SK-N-SH (cell line): ENCODE measurements around the gene TBXAS1. TPM values are rescaled to one million over a fixed set of nuclear protein-coding genes. Genes with fewer than 3 reads are reported as not detected.

Source experiments
- CTCF ChIA-PET: fragments of 300-600, 350-600 bp; formaldehyde crosslinking; extraction: SDS; loops from one replicate; lab custom pipeline; 2021; lab: Yijun Ruan, JAX
- POLR2A ChIA-PET: fragments of 350-600 bp; sonication (Branson Sonifier 250); formaldehyde crosslinking; extraction: SDS; loops from one replicate; lab custom pipeline; 2020; ENCODE audit warnings: antibody characterized with exemption, inconsistent platforms; lab: Yijun Ruan, JAX
- DNase-seq: peaks from one replicate; pipeline ENCODE4 v3.0.0; 2012
- H2AFZ ChIP-seq: fragments of 200-600 bp; sonication (generic); 2 replicates; pipeline ENCODE4 v1.8.1; 2016; ENCODE audit warnings: antibody characterized with exemption, mild to moderate bottlenecking, low read depth
- H3F3A ChIP-seq: fragments of 200-600 bp; sonication (generic); replicated peaks from 2 replicates; pipeline ENCODE3; 2016; ENCODE audit warnings: antibody characterized with exemption, mild to moderate bottlenecking; ENCODE audit not compliant: insufficient read depth
- H3K27ac ChIP-seq, 2 experiments: fragments of 200-500 bp in 1 of 2; fragments of 200-600 bp in 1 of 2; sonication (Bioruptor generic) in 1 of 2; sonication (generic), shearing (Covaris generic) in 1 of 2; 2 replicates each; pipeline versions ENCODE4 v1.5.1 to v1.6.1; 2014 to 2016; ENCODE audit warnings: low read depth in 2 of 2, inconsistent platforms in 1 of 2, low read length in 1 of 2, mild to moderate bottlenecking in 1 of 2, mixed read lengths in 1 of 2
- H3K27me3 ChIP-seq: fragments of 200-600 bp; sonication (generic), shearing (Covaris generic); 2 replicates; pipeline ENCODE4 v1.6.1; 2016; ENCODE audit warnings: mixed run types; ENCODE audit not compliant: insufficient read depth
- H3K36me3 ChIP-seq, 2 experiments: fragments of 200-500 bp in 1 of 2; fragments of 200-600 bp in 1 of 2; sonication (Bioruptor generic) in 1 of 2; sonication (generic) in 1 of 2; replicated peaks in 1 of 2; 2 replicates each; pipeline versions ENCODE3 to v1.5.1; 2014 to 2016; ENCODE audit warnings: low read length in 1 of 2, mild to moderate bottlenecking in 1 of 2; ENCODE audit not compliant: insufficient read depth in 2 of 2, control insufficient read depth in 1 of 2
- H3K4me1 ChIP-seq, 2 experiments: fragments of 200-500 bp in 1 of 2; fragments of 200-600 bp in 1 of 2; sonication (Bioruptor generic) in 1 of 2; sonication (generic), shearing (Covaris generic) in 1 of 2; 2 replicates each; pipeline versions ENCODE4 v1.5.1 to v1.6.1; 2014 to 2016; ENCODE audit warnings: low read depth in 1 of 2, low read length in 1 of 2, mixed run types in 1 of 2; ENCODE audit not compliant: insufficient read depth in 2 of 2, control insufficient read depth in 1 of 2
- H3K4me2 ChIP-seq: fragments of 200-600 bp; sonication (generic), shearing (Covaris generic); 2 replicates; pipeline ENCODE4 v1.6.1; 2017; ENCODE audit warnings: mixed run types
- H3K4me3 ChIP-seq, 2 experiments: fragments of 200-500 bp in 1 of 2; fragments of 200-600 bp in 1 of 2; sonication (Bioruptor generic) in 1 of 2; sonication (generic), shearing (Covaris generic) in 1 of 2; 2 replicates each; pipeline versions ENCODE4 v1.5.1 to v1.8.1; 2014 to 2016; ENCODE audit warnings: low read depth in 2 of 2, inconsistent platforms in 1 of 2, low read length in 1 of 2, mild to moderate bottlenecking in 1 of 2, mixed read lengths in 1 of 2, moderate library complexity in 1 of 2
- H3K79me2 ChIP-seq: fragments of 200-600 bp; sonication (generic); 2 replicates; pipeline ENCODE4 v1.8.1; 2017; ENCODE audit warnings: mild to moderate bottlenecking; ENCODE audit not compliant: insufficient read depth
- H3K9ac ChIP-seq: fragments of 200-600 bp; sonication (generic); 2 replicates; pipeline ENCODE4 v1.6.1; 2017; ENCODE audit warnings: mixed run types
- H3K9me2 ChIP-seq: fragments of 200-600 bp; sonication (generic); 2 replicates; pipeline ENCODE4 v1.6.1; 2017; ENCODE audit warnings: mixed run types
- H3K9me3 ChIP-seq: fragments of 200-600 bp; sonication (generic); 2 replicates; pipeline ENCODE4 v1.6.1; 2017; ENCODE audit warnings: mixed run types, mild to moderate bottlenecking, moderate library complexity
- H4K20me1 ChIP-seq: fragments of 200-600 bp; sonication (generic); 2 replicates; pipeline ENCODE4 v1.6.1; 2017; ENCODE audit warnings: mild to moderate bottlenecking, mixed run types; ENCODE audit not compliant: insufficient read depth
- CHD2 ChIP-seq: fragments of 150-350 bp; IDR thresholded peaks from 2 replicates; pipeline ENCODE4 v1.6.1; 2018; ENCODE audit warnings: low read length; ENCODE audit not compliant: partially characterized antibody
- EP300 ChIP-seq, 2 experiments: IDR thresholded peaks; 2 replicates each; pipeline versions ENCODE4 v1.4.0 to v1.6.1; 2012; ENCODE audit warnings: borderline replicate concordance in 1 of 2, low read depth in 1 of 2, low read length in 1 of 2
- FOXM1 ChIP-seq: IDR thresholded peaks from 2 replicates; pipeline ENCODE4 v1.4.0; 2012; ENCODE audit warnings: low read depth, mild to moderate bottlenecking
- GABPA ChIP-seq: IDR thresholded peaks from 2 replicates; pipeline ENCODE4 v1.4.0; 2012; ENCODE audit warnings: low read depth, mild to moderate bottlenecking
- GATA2 ChIP-seq: sonication (generic); formaldehyde crosslinking; IDR thresholded peaks from 2 replicates; pipeline ENCODE4 v1.5.0; 2020; ENCODE audit warnings: mild to moderate bottlenecking, missing genetic modification reagents
- MAX ChIP-seq: IDR thresholded peaks from 2 replicates; pipeline ENCODE4 v1.4.0; 2012; ENCODE audit warnings: low read depth
- MEF2A ChIP-seq: IDR thresholded peaks from 2 replicates; pipeline ENCODE4 v1.4.0; 2012; ENCODE audit warnings: low read depth, borderline replicate concordance
- MXI1 ChIP-seq: IDR thresholded peaks from 2 replicates; pipeline ENCODE4 v1.6.1; 2012; ENCODE audit warnings: mild to moderate bottlenecking, low read depth, low read length, improper control_type of control experiment
- NFIC ChIP-seq: IDR thresholded peaks from 2 replicates; pipeline ENCODE4 v1.4.0; 2012; ENCODE audit warnings: borderline replicate concordance
- NRF1 ChIP-seq: IDR thresholded peaks from 2 replicates; pipeline ENCODE4 v1.6.1; 2012; ENCODE audit warnings: low read depth, mild to moderate bottlenecking, low read length
- PBX3 ChIP-seq: IDR thresholded peaks from 2 replicates; pipeline ENCODE4; 2012
- POLR2AphosphoS5 ChIP-seq: IDR thresholded peaks from 2 replicates; pipeline ENCODE4 v1.6.1; 2012; ENCODE audit warnings: low read depth, low read length
- RAD21 ChIP-seq: IDR thresholded peaks from 2 replicates; pipeline ENCODE4 v1.6.1; 2012; ENCODE audit warnings: mild to moderate bottlenecking, low read length
- SIN3A ChIP-seq: IDR thresholded peaks from 2 replicates; pipeline ENCODE4 v1.6.1; 2012; ENCODE audit warnings: low read depth, mild to moderate bottlenecking, low read length, moderate library complexity, borderline replicate concordance
- TCF12 ChIP-seq: IDR thresholded peaks from 2 replicates; pipeline ENCODE4 v1.4.0; 2012
- TEAD4 ChIP-seq: IDR thresholded peaks from 2 replicates; pipeline ENCODE4 v1.4.0; 2012; ENCODE audit warnings: mild to moderate bottlenecking, borderline replicate concordance; ENCODE audit not compliant: insufficient read depth
- USF1 ChIP-seq: IDR thresholded peaks from 2 replicates; pipeline ENCODE4 v1.4.0; 2012; ENCODE audit warnings: low read depth, borderline replicate concordance
- YY1 ChIP-seq: IDR thresholded peaks from 2 replicates; pipeline ENCODE4 v1.4.0; 2012; ENCODE audit warnings: low read depth, mild to moderate bottlenecking
- WGBS: methylation state at CpG from one replicate; pipeline ENCODE4 v1.1.6; 2017; ENCODE audit warnings: low lambda C conversion rate; 5-methylcytosine and 5-hydroxymethylcytosine counted together
- polyA plus RNA-seq, 3 experiments: library from polyadenylated mRNA; depleted of rRNA; stranded (reverse); fragments of >200 nt; gene quantifications; 2 replicates each; pipeline ENCODE4 v1.2.3, GENCODE V29; 2012
- TF ChIP-seq, protein P1 (sequence below): fragments of 150-350 bp; IDR thresholded peaks from 2 replicates; pipeline ENCODE4 v1.6.1; 2017; ENCODE audit warnings: antibody characterized with exemption, low read length, low read depth, borderline replicate concordance

Gene TBXAS1
- polyA plus RNA-seq, 1 of the 3 experiments (the other 2 are of a cell fraction): 4.4 TPM

- Histone ChIP-seq H3F3A (peaks cover 8% of the 10 kb centered on the region), H3K27me3 (no peaks in the 10 kb centered on the region), H2AFZ (no peak overlapping the region), H3K9me3 (no peaks in the 10 kb centered on the region), H3K27ac (no peak overlapping the region), H3K9me2 (no peaks in the 10 kb centered on the region), H3K36me3 (no peaks in the 10 kb centered on the region), H3K4me3 (no peak overlapping the region), H3K4me2 (no peak overlapping the region), H4K20me1 (no peaks in the 10 kb centered on the region), H3K4me1 (peaks cover 18 to 27% of the 10 kb centered on the region in 2 experiments), H3K79me2 (no peaks in the 10 kb centered on the region), H3K9ac (no peak overlapping the region)
- TF ChIP-seq FOXM1 (no peak), YY1 (no peak), USF1 (no peak), GABPA (no peak), MAX (no peak), TCF12 (no peak), EP300 (IDR thresholded peaks at IDR 0.05; ENCODE audit: borderline replicate concordance in 1 of 2, low read depth in 1 of 2, low read length in 1 of 2) (no peak), RAD21 (no peak), NFIC (no peak), PBX3 (no peak), CHD2 (no peak), TEAD4 (no peak), POLR2AphosphoS5 (no peak), GATA2 (CRISPR knock-in tag) (no peak), MEF2A (no peak), NRF1 (no peak)
- WGBS: 93% methylated on average over 12 of the region's 12 CpGs
- no peak for DNase-seq
- POLR2A ChIA-PET: no interaction called here
- CTCF ChIA-PET: interaction anchor here (0.8 to 1.6 kb wide), 4 partner anchors 13 to 540 kb away, joined by 3 to 4 read pairs (median 3); no protein-coding TSS in a partner anchor
Observed at GRCh38 chr7:140039896-140040295, 210.8 kb downstream of the TBXAS1 start.

- Histone ChIP-seq H3K27me3 (no peaks in the 10 kb centered on the region), H3K9me2 (no peaks in the 10 kb centered on the region), H3K27ac (peak overlapping the region in 1 of 2 experiments; percentile 31; a peak in 2 of 4 replicates), H3K4me1 (peaks cover 10 to 13% of the 10 kb centered on the region in 2 experiments), H3K4me3 (no peak overlapping the region), H3K4me2 (peak overlapping the region; percentile 16), H4K20me1 (no peaks in the 10 kb centered on the region), H3K36me3 (peaks cover 0 to 5% of the 10 kb centered on the region in 2 experiments)
- ChIA-PET CTCF (interaction anchor here (0.5 to 1.6 kb wide), 5 partner anchors 10 to 66 kb away, joined by 3 to 5 read pairs (median 3); no protein-coding TSS in a partner anchor), POLR2A (no interaction called here)
- no peak for DNase-seq
- 93% methylated on average over 12 of the region's 12 CpGs for WGBS
- TF ChIP-seq USF1 (no peak), SIN3A (no peak), MXI1 (no peak), FOXM1 (no peak), EP300 (IDR thresholded peaks at IDR 0.05; ENCODE audit: borderline replicate concordance in 1 of 2, low read depth in 1 of 2, low read length in 1 of 2) (no peak)
- TF ChIP-seq, protein P1, sequence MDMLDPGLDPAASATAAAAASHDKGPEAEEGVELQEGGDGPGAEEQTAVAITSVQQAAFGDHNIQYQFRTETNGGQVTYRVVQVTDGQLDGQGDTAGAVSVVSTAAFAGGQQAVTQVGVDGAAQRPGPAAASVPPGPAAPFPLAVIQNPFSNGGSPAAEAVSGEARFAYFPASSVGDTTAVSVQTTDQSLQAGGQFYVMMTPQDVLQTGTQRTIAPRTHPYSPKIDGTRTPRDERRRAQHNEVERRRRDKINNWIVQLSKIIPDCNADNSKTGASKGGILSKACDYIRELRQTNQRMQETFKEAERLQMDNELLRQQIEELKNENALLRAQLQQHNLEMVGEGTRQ: no peak
- TF ChIP-seq, all 33 proteins: peak for 0
- no peaks in the 10 kb centered on the region for H3K79me2 ChIP-seq
- H3K9ac ChIP-seq: no peak overlapping the region
- no peak overlapping the region for H2AFZ ChIP-seq
- H3K9me3 ChIP-seq: no peaks in the 10 kb centered on the region
- no peaks in the 10 kb centered on the region for H3F3A ChIP-seq
Observed at GRCh38 chr7:140041659-140042385, 212.8 kb downstream of the TBXAS1 start.
